CD1c-positive myeloid dendritic cell (primary cell): ENCODE results near the gene TPPP.
"Not testable (repeated sequence)": the region's sequence is repeated elsewhere in the genome, so short reads cannot be mapped to it uniquely, and the experiment has no call there.

Experiments
- DNase-seq: peaks from one replicate; pipeline ENCODE4 v3.0.0-alpha.2; 2016; ENCODE audit errors: extremely low spot score

Gene TPPP

GRCh38 chr5:694042-694431 is 885 bp upstream of the TPPP start:
- DNase-seq, result not testable (repeated sequence)

DNA sequence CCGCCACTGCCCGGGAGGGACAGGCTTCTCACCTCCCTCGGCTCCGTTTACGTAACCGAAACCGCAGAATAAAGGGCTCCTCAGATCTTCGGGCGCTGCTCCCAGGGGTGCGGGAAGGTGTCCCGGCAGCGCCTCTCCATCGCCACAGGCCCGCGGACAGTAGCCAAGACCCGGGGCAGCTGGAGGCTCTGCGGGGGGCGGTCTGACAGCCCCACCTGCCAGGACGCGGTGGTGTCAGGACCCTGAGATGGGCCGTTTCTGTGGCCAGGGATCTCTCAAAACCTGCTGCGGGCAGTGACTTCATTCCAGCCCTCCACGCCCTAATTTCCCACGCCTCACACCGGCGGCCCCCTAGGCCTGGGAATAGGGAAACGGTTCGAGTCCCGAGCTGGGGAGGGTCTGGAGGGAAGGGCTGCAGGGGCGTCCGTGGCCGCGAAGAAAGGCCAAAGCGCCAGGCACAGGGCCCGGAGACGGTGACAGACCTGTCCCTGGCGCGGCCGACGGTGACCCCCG is 567 bp downstream of the TPPP start:
- not testable (repeated sequence) for DNase-seq

- DNase-seq, result no peak
Observed at GRCh38 chr5:691817-692528, 1.2 kb downstream of the TPPP start.

DNA sequence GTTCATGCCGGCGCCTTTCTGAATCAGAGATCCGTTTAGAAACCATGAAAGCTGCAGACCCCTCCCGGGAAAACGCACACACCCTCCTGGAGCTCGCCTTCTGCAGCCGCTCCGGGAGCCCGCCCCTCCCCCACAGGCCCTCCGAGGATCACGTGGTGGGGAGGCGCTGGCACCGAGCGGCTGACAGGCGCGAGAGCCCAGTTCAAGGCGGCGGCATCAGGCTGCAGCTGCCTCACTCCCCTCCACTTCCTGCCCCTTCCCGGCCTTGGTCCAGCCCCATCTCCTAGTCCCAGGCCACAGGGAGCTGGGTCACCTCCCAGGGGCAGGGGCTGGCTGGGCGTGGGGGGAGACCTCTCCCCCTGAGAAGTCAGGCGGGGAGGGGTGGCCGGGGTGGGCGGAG is 2.1 kb downstream of the TPPP start:
- not testable (repeated sequence) for DNase-seq

- not testable (repeated sequence) for DNase-seq
Observed at GRCh38 chr5:690293-690692, 2.9 kb downstream of the TPPP start.

DNA sequence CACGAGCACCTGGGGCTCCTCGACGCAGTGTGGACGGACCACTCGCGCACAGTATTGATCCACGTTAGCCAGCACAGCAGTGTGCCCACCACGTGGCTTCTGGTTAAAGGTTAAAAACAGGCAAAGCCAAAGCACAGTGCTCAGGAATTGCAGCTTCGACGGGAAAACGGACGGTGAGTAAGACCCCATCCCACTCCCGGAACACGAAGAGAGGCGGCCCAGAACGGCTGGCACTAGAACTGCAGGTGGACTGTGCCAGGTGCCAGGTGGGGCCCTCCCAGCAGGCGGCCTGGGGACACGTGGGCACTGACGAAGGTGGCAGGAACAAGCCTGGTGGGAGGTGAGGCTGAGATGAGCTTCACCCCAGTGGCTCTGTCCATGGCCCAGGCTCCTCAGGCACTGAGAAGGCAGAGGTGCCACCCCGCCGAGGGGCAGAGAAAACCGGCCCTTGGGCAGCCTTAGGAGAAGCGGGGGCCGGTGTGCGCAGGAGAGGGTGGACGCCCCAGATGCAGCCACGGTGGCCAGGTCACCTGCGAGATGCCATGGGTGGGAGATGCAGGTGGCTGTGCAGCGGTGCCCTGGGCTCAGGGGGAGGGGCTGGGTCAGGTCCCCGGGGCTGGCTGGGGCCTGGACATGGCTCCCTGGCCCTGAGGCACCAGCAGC is 4.7 kb downstream of the TPPP start:
- DNase-seq, result not testable (repeated sequence)

DNA sequence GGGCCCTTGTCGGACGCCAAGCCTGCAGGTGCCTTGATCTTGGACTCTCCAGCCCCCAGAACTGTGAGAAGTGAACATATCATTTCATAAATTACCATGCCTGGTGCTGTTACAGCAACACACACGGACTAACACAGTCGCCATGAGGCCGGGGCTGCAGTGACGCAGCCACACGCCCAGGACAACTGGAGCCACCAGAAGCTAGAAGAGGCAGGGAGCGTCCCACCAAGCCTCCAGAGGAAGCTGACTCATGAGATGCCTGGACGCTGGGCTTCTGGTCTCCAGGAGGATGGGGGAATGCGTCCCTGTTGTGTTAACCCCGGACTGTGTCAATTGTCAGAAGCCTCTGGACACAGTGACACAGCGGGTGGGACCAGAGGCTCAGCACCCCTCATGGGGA is 6.2 kb downstream of the TPPP start:
- DNase-seq, result not testable (repeated sequence)

- not testable (repeated sequence) for DNase-seq
Observed at GRCh38 chr5:686172-686523, 7.0 kb downstream of the TPPP start.

- DNase-seq, result no peak
Observed at GRCh38 chr5:685262-686171, 7.6 kb downstream of the TPPP start.

- no peak for DNase-seq
Observed at GRCh38 chr5:684751-685216, 8.4 kb downstream of the TPPP start.

DNA sequence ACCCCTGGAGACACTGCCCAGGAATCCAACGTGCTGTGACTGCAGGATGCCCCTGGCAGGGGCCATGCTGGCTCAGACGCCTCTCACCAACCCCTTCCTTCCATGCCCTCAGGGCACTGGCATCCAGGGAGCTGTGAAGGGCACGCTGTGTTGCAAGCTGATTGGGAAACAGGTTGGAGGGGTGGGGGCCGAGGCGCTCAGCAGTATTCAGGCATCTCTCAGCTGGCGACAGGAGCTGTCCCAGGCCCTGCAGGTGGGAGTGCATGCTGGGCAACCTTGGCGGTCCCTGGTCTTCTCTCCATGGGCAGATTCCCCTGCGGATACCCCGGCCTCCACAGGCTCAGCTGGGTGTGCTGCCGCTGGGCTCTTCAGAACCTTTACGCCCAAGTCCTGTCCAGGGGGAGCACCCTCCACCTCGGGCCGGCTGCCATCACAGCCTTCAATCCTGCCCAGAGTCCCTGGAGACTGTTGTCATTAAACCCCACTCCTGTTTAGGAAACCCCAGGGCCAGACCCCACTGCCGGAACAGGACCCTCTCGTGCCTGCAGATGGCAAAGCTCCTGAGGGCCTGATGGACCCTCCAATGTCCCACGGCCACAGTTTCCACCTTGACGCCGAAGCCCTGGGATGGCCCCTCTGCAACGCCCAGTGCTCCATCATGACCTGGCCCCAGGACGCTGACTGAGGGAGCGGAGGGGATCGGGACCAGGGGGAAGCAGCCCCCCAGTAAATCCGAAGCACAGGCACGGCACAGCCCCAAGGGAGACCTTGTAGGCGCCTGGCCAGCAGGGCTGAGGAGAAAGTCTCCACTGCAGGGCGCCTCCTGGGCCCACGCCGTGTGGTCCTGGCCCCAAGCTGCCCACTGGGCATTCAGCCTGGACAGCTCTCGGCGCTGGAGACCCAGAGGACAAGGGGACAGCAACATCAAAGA is 9.3 kb downstream of the TPPP start:
- DNase-seq, result no peak

GRCh38 chr5:682651-683358 is 10.3 kb downstream of the TPPP start:
- DNase-seq, result not testable (repeated sequence)

- not testable (repeated sequence) for DNase-seq
Observed at GRCh38 chr5:682216-682615, 10.9 kb downstream of the TPPP start.

DNA sequence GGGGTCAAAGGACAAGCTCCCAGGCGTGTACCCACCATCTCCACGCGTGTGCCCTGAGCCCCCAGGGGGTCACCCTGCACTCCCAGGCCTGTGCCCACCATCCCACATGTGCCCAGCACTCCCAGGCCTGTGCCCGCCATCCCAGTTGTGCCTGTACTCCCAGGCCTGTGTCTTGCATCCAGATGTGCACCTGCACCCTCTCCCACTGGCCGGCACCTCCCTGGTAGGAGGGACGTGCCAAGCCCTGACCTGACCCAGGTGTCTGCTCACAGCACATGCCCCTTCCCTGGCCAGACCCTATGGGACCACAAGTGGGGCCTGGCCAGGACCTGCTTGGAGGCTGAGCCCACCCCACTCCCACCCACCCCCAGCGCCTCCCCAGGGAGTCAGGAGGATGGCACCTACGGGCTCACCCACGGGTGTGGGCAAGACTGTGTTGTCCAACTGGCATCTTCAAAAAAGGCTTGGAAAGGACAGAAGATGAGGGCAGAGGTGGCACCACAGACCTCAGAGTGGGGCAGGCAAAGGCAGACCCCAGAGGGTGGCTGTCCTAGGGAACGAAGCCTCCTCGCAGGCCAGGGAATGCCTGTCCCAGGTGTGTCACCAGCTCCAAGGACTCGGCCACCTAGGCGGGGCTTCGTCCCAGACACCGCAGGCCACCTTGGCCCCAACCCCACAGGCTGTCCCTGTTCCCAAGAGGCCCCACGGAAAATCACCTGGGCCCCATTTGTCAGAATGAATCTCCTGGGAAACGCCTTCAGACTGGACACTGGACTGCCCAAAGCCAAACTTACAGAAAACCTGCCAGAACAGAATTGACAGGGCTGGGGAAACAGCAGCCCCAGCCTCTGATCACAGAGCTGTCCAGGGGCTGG is 11.6 kb downstream of the TPPP start:
- DNase-seq, result not testable (repeated sequence)

DNA sequence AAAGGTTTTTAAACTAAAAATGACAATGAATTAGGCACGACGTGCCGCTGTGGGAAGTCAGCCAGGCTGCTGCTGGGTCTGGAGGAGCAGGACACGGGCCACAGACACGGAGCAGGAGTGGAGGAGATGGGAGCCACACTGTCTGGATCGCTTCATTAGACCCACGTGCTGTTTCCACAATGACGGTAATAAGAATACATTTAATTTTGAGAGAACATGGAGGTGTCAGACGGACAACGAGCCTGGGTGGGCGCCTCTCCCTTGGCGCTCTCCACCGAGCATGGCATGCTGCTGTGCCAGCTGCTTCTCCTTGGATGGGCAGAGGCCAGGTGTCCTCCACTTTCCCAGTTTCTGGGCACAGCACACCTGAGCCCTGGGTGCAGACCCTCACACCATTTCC is 12.3 kb downstream of the TPPP start:
- not testable (repeated sequence) for DNase-seq

- not testable (repeated sequence) for DNase-seq
Observed at GRCh38 chr5:680118-680795, 12.9 kb downstream of the TPPP start.

DNA sequence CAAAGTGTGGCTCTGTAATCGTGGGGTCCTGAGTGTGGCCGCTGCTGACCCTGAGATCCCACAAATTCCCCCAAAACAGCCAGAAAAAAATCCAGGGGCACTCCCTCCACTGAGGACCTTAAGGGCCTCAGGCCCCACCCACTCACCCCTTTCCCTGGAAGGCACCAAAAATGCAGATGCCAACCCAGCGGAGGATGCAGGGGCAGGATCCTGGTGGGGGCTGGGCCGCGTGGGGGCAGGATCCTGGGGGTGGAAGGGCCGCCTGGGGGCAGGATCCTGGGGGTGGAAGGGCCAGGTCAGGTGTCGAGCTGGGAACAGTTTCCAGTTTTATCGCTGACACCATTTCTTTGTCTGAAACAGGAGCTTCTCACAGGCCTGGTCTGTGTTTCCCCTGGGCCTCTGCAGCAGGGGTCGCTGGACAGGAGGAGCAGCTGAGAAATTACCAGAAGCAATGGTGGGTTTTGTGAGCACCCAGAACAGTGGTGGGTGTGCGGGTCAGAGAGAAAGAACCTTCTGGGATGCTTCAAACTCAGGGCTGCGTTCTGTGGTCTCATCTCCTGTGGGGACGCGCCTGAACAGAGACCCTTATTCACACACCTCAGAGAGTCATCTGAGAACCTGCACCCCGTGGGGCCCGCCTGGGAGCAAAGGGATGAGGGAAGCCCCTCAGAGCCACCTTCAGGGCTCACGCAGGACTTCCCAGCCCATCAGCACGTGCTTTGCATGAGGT is 13.8 kb downstream of the TPPP start:
- DNase-seq, result not testable (repeated sequence)

DNA sequence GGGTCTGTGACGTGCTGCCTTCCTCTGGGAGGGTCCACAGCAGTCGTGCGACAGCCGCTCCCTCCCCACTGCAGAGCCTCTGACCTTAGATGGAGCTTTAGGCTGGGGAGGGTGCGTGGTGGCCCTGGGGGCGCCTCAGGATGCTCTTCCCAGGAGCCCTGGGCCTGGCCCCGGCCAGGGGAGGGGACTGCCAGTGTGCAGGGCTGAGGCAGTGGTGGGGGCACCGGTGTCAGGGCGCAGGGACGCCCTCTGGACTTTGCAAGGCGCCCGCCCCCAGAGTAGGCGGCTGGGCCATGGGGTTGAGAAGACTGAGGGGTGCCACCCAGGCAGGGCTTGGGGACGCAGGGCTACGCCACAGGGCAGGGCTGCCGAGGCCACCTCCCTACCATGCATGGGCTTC is 14.6 kb downstream of the TPPP start:
- DNase-seq, result not testable (repeated sequence)
